ENCODE data around the gene CDKL4. TPM values are rescaled to one million over a fixed set of nuclear protein-coding genes. Genes with fewer than 3 reads are reported as not detected.
"Not testable (repeated sequence)": the region's sequence is repeated elsewhere in the genome, so short reads cannot be mapped to it uniquely, and the experiment has no call there.

CDKL4 gene
- total RNA-seq, 2 donors from 2014 or later = 0.30 TPM; not detected in 1

GRCh38 chr2:39141334-39142271 is 102.2 kb downstream of the CDKL4 start:
- Mint-ChIP-seq H3K27ac (peak overlapping the region; percentile 90), H3K36me3 (ENCODE audit: insufficient read depth in 2 of 2) (peaks cover 0 to 1% of the 10 kb centered on the region in 2 donors), H3K4me3 (peak overlapping the region in 1 of 2 donors; percentile 59), H3K4me1 (ENCODE audit: low read depth) (peaks cover 54% of the 10 kb centered on the region), H3K27me3 (ENCODE audit: low read depth) (no peaks in the 10 kb centered on the region), H3K9me3 (no peaks in the 10 kb centered on the region)
- ATAC-seq (replicated peaks in 1 of 2) (peak in 1 of 2 donors; percentile 70), DNase-seq (no peak)

GRCh38 chr2:39140948-39141333 is 102.8 kb downstream of the CDKL4 start:
- H3K36me3 Mint-ChIP-seq (ENCODE audit: insufficient read depth in 2 of 2); ATAC-seq (replicated peaks in 1 of 2); H3K27me3 Mint-ChIP-seq (ENCODE audit: low read depth); H3K9me3 Mint-ChIP-seq; DNase-seq: not testable (repeated sequence)
- peaks cover 60% of the 10 kb centered on the region for H3K4me1 Mint-ChIP-seq (ENCODE audit: low read depth)
- H3K27ac Mint-ChIP-seq = peak overlapping the region; percentile 55
- peak overlapping the region in 1 of 2 donors; percentile 38 for H3K4me3 Mint-ChIP-seq

GRCh38 chr2:39140322-39140847 is 103.4 kb downstream of the CDKL4 start:
- Mint-ChIP-seq H3K4me3 (peak overlapping the region in 1 of 2 donors; percentile 39), H3K4me1 (ENCODE audit: low read depth) (peaks cover 66% of the 10 kb centered on the region), H3K27me3 (ENCODE audit: low read depth) (no peaks in the 10 kb centered on the region), H3K9me3 (no peaks in the 10 kb centered on the region), H3K36me3 (ENCODE audit: insufficient read depth in 2 of 2) (peaks cover 0 to 1% of the 10 kb centered on the region in 2 donors), H3K27ac (no peak overlapping the region)
- no peak for ATAC-seq (replicated peaks in 1 of 2)
- no peak for DNase-seq

DNA sequence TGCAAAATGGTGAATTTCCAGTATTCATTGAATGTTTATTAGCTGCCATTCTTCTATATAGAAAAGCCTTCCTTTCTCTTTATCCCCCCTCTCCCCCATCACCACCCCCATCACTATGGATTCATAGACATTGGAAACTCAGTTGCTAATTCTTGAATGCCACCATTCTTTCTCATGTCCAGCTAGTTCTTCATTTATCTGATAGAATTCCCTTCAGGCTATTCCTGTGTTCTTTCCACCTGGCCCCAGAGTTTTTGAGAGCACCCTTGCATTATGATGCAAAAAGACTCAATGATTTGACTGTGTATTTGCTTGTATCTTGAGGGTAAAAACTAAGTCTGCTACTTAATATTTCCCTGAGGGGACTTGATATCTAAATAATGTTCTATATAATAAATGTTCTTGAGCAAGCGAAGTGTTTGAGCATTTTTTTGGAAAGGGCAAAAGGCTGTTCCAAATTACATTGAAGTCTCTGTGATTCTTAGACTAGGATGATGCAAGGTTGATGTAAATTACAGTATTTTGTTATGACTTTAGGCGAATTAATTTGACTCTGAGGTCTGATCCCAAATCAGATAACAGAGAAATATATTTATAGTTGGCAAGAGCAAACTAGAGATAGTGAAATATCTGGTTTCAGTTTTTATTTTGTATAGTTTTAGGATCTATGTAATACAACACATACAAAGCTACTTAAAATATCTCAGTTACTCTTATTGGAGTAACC is 104.1 kb downstream of the CDKL4 start:
- peaks cover 67% of the 10 kb centered on the region for H3K4me1 Mint-ChIP-seq (ENCODE audit: low read depth)
- no peak for DNase-seq
- no peaks in the 10 kb centered on the region for H3K27me3 Mint-ChIP-seq (ENCODE audit: low read depth)
- no peaks in the 10 kb centered on the region for H3K9me3 Mint-ChIP-seq
- H3K4me3 Mint-ChIP-seq = peak overlapping the region; percentile 39 to 42
- peak overlapping the region; percentile 83 for H3K27ac Mint-ChIP-seq
- H3K36me3 Mint-ChIP-seq (ENCODE audit: insufficient read depth in 2 of 2) = no peaks in the 10 kb centered on the region
- ATAC-seq (replicated peaks in 1 of 2) = peak; percentile 27 to 36

DNA sequence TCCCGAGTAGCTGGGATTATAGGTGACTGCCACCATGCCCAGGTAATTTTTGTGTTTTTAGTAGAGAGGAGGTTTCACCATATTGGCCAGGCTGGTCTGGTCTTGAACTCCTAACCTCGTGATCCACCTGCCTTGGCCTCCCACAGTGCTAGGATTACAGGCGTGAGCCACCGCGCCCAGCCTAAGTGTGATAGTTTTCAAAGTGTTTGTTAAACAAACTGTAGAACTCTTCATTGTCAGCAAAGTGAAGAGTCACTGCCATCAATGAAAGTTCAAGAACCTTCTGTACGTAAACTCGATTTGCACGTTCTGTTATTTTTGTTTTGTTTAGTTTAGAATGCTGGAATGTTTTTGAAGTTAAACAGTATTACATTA is 104.9 kb downstream of the CDKL4 start:
- no peaks in the 10 kb centered on the region for H3K9me3 Mint-ChIP-seq
- H3K4me3 Mint-ChIP-seq = peak overlapping the region in 1 of 2 donors; percentile 39
- no peaks in the 10 kb centered on the region for H3K27me3 Mint-ChIP-seq (ENCODE audit: low read depth)
- H3K27ac Mint-ChIP-seq = peak overlapping the region; percentile 83
- H3K36me3 Mint-ChIP-seq (ENCODE audit: insufficient read depth in 2 of 2) = no peaks in the 10 kb centered on the region
- DNase-seq = no peak
- peaks cover 67% of the 10 kb centered on the region for H3K4me1 Mint-ChIP-seq (ENCODE audit: low read depth)
- ATAC-seq (replicated peaks in 1 of 2) = no peak

GRCh38 chr2:39138187-39138836 is 105.5 kb downstream of the CDKL4 start:
- not testable (repeated sequence) for H3K27ac Mint-ChIP-seq; H3K27me3 Mint-ChIP-seq (ENCODE audit: low read depth); ATAC-seq (replicated peaks in 1 of 2); H3K36me3 Mint-ChIP-seq (ENCODE audit: insufficient read depth in 2 of 2); H3K9me3 Mint-ChIP-seq; DNase-seq
- H3K4me1 Mint-ChIP-seq (ENCODE audit: low read depth) = peaks cover 70% of the 10 kb centered on the region
- H3K4me3 Mint-ChIP-seq = peak overlapping the region in 1 of 2 donors; percentile 12

GRCh38 chr2:39136799-39137198 is 107.0 kb downstream of the CDKL4 start:
- Mint-ChIP-seq H3K4me3 (peak overlapping the region; percentile 33 to 46), H3K27ac (peak overlapping the region; percentile 14), H3K27me3 (ENCODE audit: low read depth) (no peaks in the 10 kb centered on the region), H3K36me3 (ENCODE audit: insufficient read depth in 2 of 2) (no peaks in the 10 kb centered on the region), H3K9me3 (no peaks in the 10 kb centered on the region), H3K4me1 (ENCODE audit: low read depth) (peaks cover 66% of the 10 kb centered on the region)
- DNase-seq = no peak
- ATAC-seq (replicated peaks in 1 of 2) = peak; percentile 46 to 51

DNA sequence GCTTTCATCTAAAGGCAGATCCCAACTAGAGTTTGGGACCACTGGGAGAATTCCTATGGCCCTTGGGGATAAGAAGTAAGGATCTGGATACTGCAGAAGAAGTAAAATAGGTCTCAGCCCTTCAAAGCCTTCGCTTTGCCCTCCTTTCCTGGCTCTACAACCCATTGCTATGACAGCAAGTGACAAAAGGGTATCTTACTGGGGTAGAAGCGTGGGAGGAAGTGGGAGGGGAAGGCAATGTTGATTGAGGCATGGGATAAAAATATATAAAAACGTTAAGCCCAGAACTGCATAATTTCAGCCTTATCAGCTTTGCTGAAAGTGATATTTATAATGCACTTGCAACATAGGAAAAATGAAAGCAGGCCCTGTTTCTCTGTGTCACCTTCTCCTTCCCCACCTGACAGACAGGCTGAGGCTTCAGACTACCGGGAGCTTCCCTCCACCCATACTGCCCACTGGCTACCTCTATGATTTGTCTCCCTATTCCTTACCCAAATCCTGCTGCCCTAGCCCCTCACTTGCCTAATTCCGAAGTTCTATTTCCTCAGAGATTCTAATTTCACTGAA is 108.0 kb downstream of the CDKL4 start:
- DNase-seq (no peak), ATAC-seq (replicated peaks in 1 of 2) (peak; percentile 29 to 32)
- Mint-ChIP-seq H3K9me3 (no peaks in the 10 kb centered on the region), H3K4me3 (peak overlapping the region; percentile 50 to 64), H3K36me3 (ENCODE audit: insufficient read depth in 2 of 2) (no peaks in the 10 kb centered on the region), H3K27me3 (ENCODE audit: low read depth) (no peaks in the 10 kb centered on the region), H3K27ac (no peak overlapping the region), H3K4me1 (ENCODE audit: low read depth) (peaks cover 62% of the 10 kb centered on the region)

DNA sequence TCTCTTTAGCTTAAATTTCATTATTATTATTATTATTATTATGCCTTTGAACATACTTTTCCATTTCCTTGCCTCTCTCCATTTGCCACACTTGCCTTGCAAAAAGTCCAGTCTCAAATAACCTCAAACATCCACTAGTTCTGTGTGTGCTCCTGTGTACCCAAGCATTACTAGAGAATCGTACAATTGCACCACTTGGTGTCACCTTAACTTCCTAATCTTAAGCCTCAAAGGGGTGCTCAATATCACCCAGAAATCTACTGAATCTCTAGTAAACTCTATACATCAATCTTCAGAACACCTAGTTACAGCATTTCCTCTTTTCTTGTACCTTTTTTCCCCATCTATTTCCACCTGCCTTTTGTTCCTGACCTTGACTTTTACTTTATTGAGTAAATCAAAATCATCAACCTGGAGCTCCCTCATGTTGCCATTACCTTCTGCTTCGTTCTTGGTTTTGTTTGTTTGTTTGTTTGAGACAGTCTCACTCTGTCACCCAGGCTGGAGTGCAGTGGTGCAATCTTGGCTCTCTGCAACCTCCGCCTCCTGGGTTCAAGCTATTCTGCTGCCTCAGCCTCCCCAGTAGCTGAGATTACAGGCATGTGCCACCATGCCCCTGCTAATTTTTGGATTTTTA is 110.4 kb downstream of the CDKL4 start:
- H3K4me1 Mint-ChIP-seq (ENCODE audit: low read depth) = peaks cover 61% of the 10 kb centered on the region
- H3K36me3 Mint-ChIP-seq (ENCODE audit: insufficient read depth in 2 of 2) = no peaks in the 10 kb centered on the region
- H3K27ac Mint-ChIP-seq = no peak overlapping the region
- H3K9me3 Mint-ChIP-seq = no peaks in the 10 kb centered on the region
- ATAC-seq (replicated peaks in 1 of 2) (no peak), DNase-seq (no peak)
- H3K4me3 Mint-ChIP-seq = no peak overlapping the region
- H3K27me3 Mint-ChIP-seq (ENCODE audit: low read depth) = no peaks in the 10 kb centered on the region

- Mint-ChIP-seq H3K9me3 (no peaks in the 10 kb centered on the region), H3K27ac (peak overlapping the region; percentile 84), H3K4me1 (ENCODE audit: low read depth) (peaks cover 64% of the 10 kb centered on the region), H3K4me3 (peak overlapping the region; percentile 52 to 64), H3K27me3 (ENCODE audit: low read depth) (no peaks in the 10 kb centered on the region), H3K36me3 (ENCODE audit: insufficient read depth in 2 of 2) (peaks cover under 1 to 1% of the 10 kb centered on the region in 2 donors)
- peak; percentile 81 for DNase-seq
- peak; percentile 66 to 70 for ATAC-seq (replicated peaks in 1 of 2)
These were observed 114.8 kb downstream of the CDKL4 start for GRCh38 chr2:39128919-39129391.

GRCh38 chr2:39127973-39128372 is 115.8 kb downstream of the CDKL4 start:
- Mint-ChIP-seq H3K36me3 (ENCODE audit: insufficient read depth in 2 of 2) (peaks cover 1% of the 10 kb centered on the region in 2 donors), H3K27me3 (ENCODE audit: low read depth) (no peaks in the 10 kb centered on the region), H3K4me1 (ENCODE audit: low read depth) (peaks cover 64% of the 10 kb centered on the region), H3K4me3 (peak overlapping the region; percentile 52 to 64), H3K9me3 (no peaks in the 10 kb centered on the region), H3K27ac (peak overlapping the region; percentile 18)
- DNase-seq (peak; percentile 62 to 78), ATAC-seq (replicated peaks in 1 of 2) (peak; percentile 60 to 62)
